Gastrocnemius medialis (tissue), 4 donors: ENCODE data around the gene SLC4A3. TPM values are rescaled to one million over a fixed set of nuclear protein-coding genes. Genes with fewer than 3 reads are reported as not detected.

ENCODE experiments used
- ATAC-seq, 2 donors: fragments of 150-250 bp; one replicate each; pipeline ENCODE4 v1.9.1; 2016
- DNase-seq, 2 donors: peaks; one replicate each; pipeline ENCODE4 v3.0.0-alpha.2; 2019
- H3K27ac ChIP-seq, 4 donors: fragments of 200-600 bp; sonication (generic); 1 replicate in 1 of 4; 2 replicates in 3 of 4; pipeline ENCODE4 v1.5.1; 2016 to 2018; ENCODE audit warnings: mild to moderate bottlenecking in 2 of 4, moderate library complexity in 1 of 4
- H3K27me3 ChIP-seq, 3 donors: fragments of 200-600 bp; sonication (generic) in 2 of 3; 1 replicate in 1 of 3; 2 replicates in 2 of 3; pipeline versions ENCODE4 v1.5.1 to v1.6.0; 2016 to 2019; ENCODE audit warnings: mild to moderate bottlenecking in 1 of 3, moderate library complexity in 1 of 3
- H3K36me3 ChIP-seq, 2 donors: fragments of 200-600 bp; sonication (generic) in 1 of 2; one replicate each; pipeline ENCODE4 v1.5.1; 2017 to 2018
- H3K4me1 ChIP-seq, 2 donors: fragments of 200-600 bp; sonication (generic) in 1 of 2; one replicate each; pipeline ENCODE4 v1.5.1; 2016 to 2017; ENCODE audit warnings: mild to moderate bottlenecking in 2 of 2
- H3K4me3 ChIP-seq, 4 donors: fragments of 200-600 bp; sonication (generic) in 3 of 4; 1 replicate in 1 of 4; 2 replicates in 3 of 4; pipeline ENCODE4 v1.5.1; 2016 to 2019; ENCODE audit warnings: mild to moderate bottlenecking in 2 of 4
- H3K9me3 ChIP-seq, 3 donors: fragments of 200-600 bp; sonication (generic) in 2 of 3; 1 replicate in 1 of 3; 2 replicates in 2 of 3; pipeline ENCODE4 v1.5.1; 2016 to 2019
- CTCF ChIP-seq, 5 experiments: fragments of 450-650 bp in 3 of 5; fragments of 200-600 bp in 2 of 5; sonication (generic) in 2 of 5; IDR thresholded peaks in 4 of 5; conservative IDR thresholded peaks in 1 of 5; 1 replicate in 4 of 5; 2 replicates in 1 of 5; pipeline ENCODE4 v1.5.1; 2016 to 2019; ENCODE audit warnings: antibody characterized with exemption in 5 of 5, mild to moderate bottlenecking in 3 of 5, moderate library complexity in 3 of 5
- POLR2A ChIP-seq, 2 donors: fragments of 450-650 bp; IDR thresholded peaks; one replicate each; pipeline ENCODE4 v1.6.1; 2017; ENCODE audit warnings: antibody characterized with exemption in 2 of 2, mild to moderate bottlenecking in 2 of 2, moderate library complexity in 2 of 2
- in situ Hi-C, 4 donors: fragments of 200-750 bp; cut with MboI; loops; one replicate each; pipeline versions ENCODE4 v1.15.0 to v1.8.0; 2017; ENCODE audit warnings: low sequenced_read_pairs in 4 of 4
- intact Hi-C: fragments of 100-400 bp; cut with DNase I; formaldehyde crosslinking; loops from one replicate; pipeline ENCODE4 v1.15.1; 2023; ENCODE audit warnings: low total_unique reads
- total RNA-seq, 4 donors: library from RNA; depleted of rRNA; stranded (reverse); fragments of >200 nt; gene quantifications; one replicate each; pipeline versions ENCODE4 v1.1.0 to v1.2.3, GENCODE V29; 2016

The SLC4A3 gene
- total RNA-seq, 4 donors from 2014 or later: 0.25 to 0.35 (median 0.29) TPM; not detected in 1

GRCh38 chr2:219691571-219691970 lies 64.1 kb downstream of the SLC4A3 start:
- no peak overlapping the region for H3K27ac ChIP-seq
- in situ Hi-C loops (no loop called here), intact Hi-C loops (loop anchor here (5.0 kb wide), 1 partner anchor 36 kb away; no protein-coding TSS in a partner anchor)
- TF ChIP-seq POLR2A (IDR thresholded peaks at IDR 0.05) (no peak), CTCF (IDR thresholded peaks at IDR 0.05 in 4 of 5, conservative IDR thresholded peaks at IDR 0.05 in 1 of 5) (no peak)
- peaks cover 4 to 8% of the 10 kb centered on the region in 2 donors for H3K4me1 ChIP-seq
- no peak for ATAC-seq
- H3K27me3 ChIP-seq: no peaks in the 10 kb centered on the region
- H3K9me3 ChIP-seq: no peaks in the 10 kb centered on the region
- no peaks in the 10 kb centered on the region for H3K36me3 ChIP-seq
- no peak overlapping the region for H3K4me3 ChIP-seq
- DNase-seq: no peak

Other genes with a start within 250 kb of the SLC4A3 start
- gene DNPEP, start 239.7 kb upstream of the SLC4A3 start, total RNA-seq: 100 to 1,000 TPM in 1 of 4 donors, 10 to 100 TPM in 3; 56.0 to 147 (median 65.3) TPM
- over 10,000 TPM; 19,008 to 28,635 (median 23,575) TPM for gene DES, start 209.3 kb upstream of the SLC4A3 start, total RNA-seq
- 100 to 1,000 TPM; 104 to 387 (median 222) TPM for gene SPEG, start 192.8 kb upstream of the SLC4A3 start, total RNA-seq
- gene GMPPA, start 128.7 kb upstream of the SLC4A3 start, total RNA-seq: 10 to 100 TPM; 18.0 to 25.8 (median 24.4) TPM
- under 1 TPM in 1 of 4 donors, not detected in 3; 0.11 TPM for gene ASIC4, start 113.1 kb upstream of the SLC4A3 start, total RNA-seq
- gene CHPF, start 83.8 kb upstream of the SLC4A3 start, total RNA-seq: 10 to 100 TPM; 21.0 to 50.5 (median 37.2) TPM
- gene TMEM198, start 83.6 kb upstream of the SLC4A3 start, total RNA-seq: 1 to 10 TPM in 3 of 4 donors, under 1 TPM in 1; 0.87 to 6.7 (median 3.3) TPM
- 10 to 100 TPM; 47.9 to 72.9 (median 56.5) TPM for gene OBSL1, start 56.1 kb upstream of the SLC4A3 start, total RNA-seq
- gene INHA, start 55.3 kb upstream of the SLC4A3 start, total RNA-seq: 1 to 10 TPM in 1 of 4 donors, under 1 TPM in 1, not detected in 2; 0.29 to 3.5 TPM
- gene STK11IP, start 29.8 kb upstream of the SLC4A3 start, total RNA-seq: 1 to 10 TPM; 5.4 to 7.5 (median 6.5) TPM